Measurements from ENCODE around the gene COTL1.

The COTL1 gene

GRCh38 chr16:84613408-84614072 lies 4.3 kb downstream of the COTL1 start:
- DNase-seq = no peak

- DNase-seq = no peak
Measured at GRCh38 chr16:84612686-84613085, 5.2 kb downstream of the COTL1 start.

GRCh38 chr16:84611041-84611440 lies 6.8 kb downstream of the COTL1 start:
- DNase-seq = no peak

- no peak for DNase-seq
Measured at GRCh38 chr16:84610376-84610775, 7.5 kb downstream of the COTL1 start.

DNA sequence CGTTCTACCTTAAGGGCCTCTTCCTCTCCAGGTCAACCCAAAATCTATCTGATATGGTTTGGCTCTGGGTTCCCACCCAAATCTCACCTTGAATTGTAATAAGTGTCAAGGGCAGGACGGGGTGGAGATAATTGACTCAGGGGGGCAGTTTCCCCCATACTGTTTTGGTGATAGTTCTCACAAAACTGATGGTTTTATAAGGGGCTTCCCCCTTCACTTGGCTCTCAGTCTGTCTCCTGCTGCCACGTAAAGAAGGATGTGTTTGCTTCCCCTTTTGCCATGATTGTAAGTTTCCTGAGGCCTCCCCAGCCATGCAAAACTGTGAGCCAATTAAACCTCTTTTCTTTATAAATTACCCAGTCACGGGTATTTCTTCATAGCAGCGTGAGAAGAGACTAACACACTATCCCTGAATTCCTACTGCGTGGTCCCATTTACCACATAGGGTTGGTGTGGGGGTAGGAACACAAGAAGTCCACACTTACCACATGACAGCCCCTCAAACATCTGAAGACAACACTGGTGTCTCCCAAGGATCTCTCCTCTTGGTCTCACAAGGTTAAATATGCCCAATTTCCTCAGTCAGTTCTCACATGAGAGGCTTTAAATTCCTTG lies 8.2 kb downstream of the COTL1 start:
- DNase-seq = no peak

DNA sequence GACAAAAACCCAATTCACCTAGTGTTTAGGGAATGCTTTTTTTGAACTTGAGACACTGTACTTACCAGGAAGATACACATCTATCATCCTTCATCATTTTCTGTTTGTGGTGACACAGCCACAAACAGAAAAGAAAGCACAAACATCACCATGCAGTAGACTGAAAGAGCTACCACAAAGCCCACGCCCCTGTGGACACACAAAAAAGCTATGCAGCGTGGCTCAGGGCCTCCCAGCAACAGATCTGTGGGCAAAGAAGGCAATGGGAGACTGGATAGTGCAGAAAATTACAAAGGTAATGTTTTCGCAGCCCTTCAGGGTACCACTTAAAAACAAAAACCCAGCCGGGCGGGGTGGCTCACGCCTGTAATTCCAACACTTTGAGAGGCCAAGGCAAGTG lies 9.6 kb downstream of the COTL1 start:
- peak in 1 of 2 donors; percentile 52 for DNase-seq

DNA sequence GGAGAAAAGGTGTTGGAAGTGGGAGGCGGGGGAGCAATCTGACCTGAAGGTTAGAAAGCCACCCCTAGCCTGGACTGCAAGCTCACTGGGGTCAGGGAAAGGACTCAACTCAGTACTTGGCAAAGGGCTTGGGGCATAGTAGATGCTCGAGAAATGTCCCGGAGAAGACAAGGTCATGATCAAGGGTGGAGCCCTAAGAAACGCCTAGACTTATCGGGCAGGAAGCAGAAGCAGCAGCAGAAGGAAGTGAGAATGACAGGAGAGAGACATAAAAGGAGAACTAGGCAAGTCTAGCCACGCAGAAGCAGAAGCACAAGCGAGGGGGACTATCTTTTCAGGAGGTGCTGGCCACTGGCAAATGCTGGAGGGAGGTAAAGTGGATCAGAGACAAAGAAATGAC lies 10.2 kb downstream of the COTL1 start:
- DNase-seq = no peak

GRCh38 chr16:84607061-84607460 lies 10.8 kb downstream of the COTL1 start:
- DNase-seq = no peak

GRCh38 chr16:84606081-84606875 lies 11.6 kb downstream of the COTL1 start:
- no peak for DNase-seq

- no peak for DNase-seq
Measured at GRCh38 chr16:84605339-84605848, 12.5 kb downstream of the COTL1 start.

DNA sequence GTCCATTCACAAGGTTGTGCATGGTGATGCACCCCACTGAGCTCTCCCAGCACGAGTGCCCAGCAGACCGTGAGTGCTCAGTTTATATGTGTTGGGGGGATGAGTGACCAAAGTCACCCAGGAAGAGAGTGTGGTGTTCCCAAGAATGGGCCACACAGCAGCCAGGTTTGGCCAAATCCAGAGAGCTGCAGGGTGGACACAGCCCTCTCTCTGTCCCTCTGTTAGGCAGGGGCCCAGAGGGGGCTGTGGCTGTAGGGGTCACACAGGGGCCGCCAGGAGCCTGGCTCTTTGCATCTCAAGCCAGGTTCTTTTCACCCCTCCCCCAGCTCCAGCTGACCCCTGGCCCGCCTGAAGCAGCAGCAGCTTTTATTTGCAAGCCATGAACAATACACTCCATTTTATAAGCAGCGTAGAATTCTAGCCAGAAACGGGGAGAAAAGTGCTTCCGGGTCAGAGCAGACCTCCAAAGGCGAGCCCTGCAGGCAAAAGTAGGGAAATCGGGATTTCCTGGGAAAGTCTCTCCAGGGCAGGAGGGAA lies 13.3 kb downstream of the COTL1 start:
- DNase-seq = no peak

GRCh38 chr16:84603940-84604339 lies 13.9 kb downstream of the COTL1 start:
- no peak for DNase-seq

DNA sequence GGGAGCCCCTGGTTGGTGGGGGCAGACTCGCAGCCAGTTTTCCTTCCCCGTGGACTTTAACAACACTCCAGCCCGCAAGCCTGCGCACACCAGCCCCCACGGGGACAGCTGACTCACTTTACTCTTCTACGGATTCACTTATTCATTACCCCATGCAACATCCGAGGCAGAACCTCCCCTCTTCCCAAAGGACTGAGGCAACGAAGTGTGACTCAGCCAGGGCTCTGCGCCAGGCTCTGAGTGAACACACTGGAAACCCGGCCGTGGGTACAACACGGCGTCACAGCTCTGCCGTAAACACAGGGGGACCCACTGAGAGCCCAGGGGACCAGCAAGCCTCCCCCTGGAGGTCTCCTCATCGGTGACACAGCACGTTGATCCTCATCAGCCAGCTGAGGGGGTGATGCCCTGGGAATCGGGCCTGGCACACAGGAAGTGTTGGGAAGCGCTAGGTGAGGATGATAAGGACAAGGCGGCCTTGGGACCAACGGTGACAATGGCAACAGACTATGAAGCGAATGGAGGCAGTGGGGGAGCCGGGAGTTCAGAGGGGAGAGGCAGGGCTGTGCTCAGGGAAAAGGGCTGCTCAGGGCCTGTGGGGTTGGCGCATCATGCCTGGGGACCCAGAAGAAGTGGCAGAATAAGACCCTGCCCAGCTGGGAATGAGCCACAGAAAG lies 14.6 kb downstream of the COTL1 start:
- peak; percentile 42 to 65 for DNase-seq

DNA sequence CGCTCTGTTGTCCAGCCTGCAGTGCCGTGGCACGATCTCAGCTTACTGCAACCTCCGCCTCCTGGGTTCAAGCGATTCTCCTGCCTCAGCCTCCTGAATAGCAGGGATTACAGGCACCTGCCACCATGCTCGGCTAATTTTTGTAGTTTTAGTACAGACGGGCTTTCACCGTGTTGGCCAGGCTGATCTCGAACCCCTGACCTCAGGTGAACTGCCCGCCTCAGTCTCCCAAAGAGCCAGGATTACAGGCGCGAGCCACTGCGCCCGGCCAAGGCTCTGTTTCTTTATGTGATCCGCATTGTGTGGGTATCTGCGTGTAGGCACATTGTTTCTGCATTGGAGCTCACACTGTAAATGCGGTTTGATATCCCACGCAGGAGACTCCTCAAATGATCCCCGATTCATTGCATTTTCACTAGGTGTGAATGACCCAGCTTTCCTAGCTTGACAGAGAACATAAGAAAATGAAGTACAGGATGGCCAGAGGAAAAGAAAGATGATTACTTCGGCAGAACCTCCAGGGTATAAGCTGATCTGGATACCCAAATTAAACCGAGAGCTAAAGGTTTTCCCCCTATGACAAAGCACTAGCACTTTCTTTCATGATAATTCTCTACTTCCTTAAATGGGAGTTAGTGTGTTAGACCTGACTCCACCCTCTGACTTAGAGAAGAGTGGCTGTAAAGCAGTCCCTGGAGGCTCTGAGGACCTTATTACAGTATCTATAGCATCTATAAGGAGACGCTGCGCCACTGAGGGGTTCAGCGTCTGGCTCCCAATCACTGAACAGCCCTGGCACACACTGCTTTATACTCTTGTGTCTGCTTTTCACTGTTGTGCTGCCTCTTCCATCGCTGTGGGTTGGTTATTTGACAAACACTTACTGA lies 17.3 kb downstream of the COTL1 start:
- peak in 1 of 2 donors; percentile 43 for DNase-seq

DNA sequence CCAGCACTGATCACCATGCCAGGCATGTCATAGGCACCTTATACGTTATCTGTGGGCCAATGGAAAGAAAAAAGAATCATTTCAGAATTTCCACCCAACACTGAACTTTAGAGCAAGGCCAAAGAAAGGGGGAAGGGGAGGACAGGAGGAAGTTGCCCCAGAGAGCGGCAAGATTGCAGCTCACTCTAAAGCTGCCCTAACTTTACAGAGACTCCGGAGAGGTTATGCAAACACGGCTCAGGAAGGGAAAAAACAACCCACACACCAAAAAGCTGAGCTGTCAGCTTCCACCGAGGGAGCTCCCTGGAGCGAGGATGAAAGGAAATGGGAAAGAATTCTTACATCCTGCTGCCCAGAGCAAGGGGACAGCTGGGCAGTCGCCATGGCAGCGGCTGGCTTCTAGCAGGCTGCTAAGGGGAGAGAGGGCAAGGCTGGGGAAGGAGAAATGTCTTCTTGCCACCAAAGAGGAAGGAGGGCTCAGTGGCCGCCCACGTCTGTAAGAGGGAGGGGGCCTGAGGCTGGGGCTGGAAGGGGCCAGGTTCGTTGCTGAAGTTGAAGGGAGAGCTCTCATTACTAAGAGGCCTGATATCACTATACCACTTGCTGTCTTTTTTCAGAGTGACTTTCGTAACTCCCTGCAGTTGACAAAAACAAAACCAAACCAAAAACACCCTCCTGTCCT lies 18.2 kb downstream of the COTL1 start:
- peak; percentile 76 to 77 for DNase-seq

DNA sequence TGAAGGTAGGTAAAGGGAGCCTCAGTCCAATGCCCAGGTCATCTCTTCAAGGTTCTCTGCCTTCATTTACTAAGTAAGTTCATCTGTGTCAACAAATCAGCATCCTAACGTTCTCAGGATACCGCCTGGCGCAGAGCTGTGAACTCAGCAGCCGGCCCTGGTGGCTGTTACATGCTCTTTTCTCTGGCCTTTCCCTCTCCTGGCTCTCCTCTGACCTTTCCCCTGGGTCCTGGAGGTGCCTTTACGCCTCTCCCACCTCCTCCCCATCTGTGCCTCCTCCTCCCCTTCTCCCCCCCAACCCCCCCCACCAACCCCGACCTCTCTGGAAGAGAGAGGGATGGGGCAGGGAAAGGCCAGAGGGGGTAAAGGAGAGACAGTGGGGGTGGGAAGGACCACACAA lies 19.5 kb downstream of the COTL1 start:
- no peak for DNase-seq

DNA sequence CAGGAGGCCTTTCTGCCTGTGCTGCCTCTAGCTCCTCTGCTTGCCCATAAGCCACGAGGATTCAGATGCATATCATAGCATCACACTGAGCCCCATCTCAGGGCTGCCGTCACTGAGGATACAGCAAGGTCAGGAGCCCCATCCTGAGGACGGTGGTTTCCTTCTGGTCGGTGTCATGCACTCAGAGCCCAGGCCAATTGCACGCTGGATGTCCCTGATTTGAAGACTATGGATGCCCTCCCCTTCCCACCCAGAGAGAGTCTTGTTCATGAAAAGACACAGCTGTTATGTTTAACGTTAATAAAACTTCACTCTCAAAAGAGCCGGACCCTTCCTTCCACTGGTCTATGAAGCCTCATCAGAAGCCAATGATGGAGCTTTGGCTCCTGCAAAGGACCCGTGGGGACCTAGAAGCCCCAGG lies 19.9 kb downstream of the COTL1 start:
- peak in 1 of 2 donors; percentile 50 for DNase-seq

DNA sequence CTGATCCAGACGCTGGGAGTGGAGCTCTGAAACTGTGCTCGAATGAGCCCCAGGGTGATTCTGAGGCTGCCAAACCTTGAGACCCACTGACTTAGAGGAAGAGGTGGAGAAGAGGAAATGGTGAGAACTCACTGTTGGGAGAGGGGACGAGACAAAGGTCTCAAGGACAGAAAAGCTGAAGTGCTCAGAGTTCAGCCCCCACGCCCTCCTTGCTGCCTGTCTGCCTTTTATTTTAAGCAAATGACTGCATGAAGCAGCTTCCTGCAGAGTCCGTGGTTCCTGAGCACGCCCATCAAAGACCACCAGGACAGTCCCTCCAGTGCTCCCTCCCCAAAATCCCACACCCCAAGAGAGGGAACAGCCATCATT lies 20.4 kb downstream of the COTL1 start:
- no peak for DNase-seq

GRCh38 chr16:84596801-84597527 lies 20.9 kb downstream of the COTL1 start:
- DNase-seq = no peak

GRCh38 chr16:84596161-84596560 lies 21.7 kb downstream of the COTL1 start:
- DNase-seq = no peak

- no peak for DNase-seq
Measured at GRCh38 chr16:84595052-84595481, 22.8 kb downstream of the COTL1 start.

Data from stimulated activated CD4-positive, alpha-beta T cell treated with anti-CD3 and anti-CD28 coated beads, Interleukin-2, amount 100 ng/mL, for 24 hours (primary cell).